Astrocyte (in vitro differentiated cells and primary cell): ENCODE results near the gene OR10A4. TPM values are rescaled to one million over a fixed set of nuclear protein-coding genes. Genes with fewer than 3 reads are reported as not detected.
"Not testable (repeated sequence)": the region's sequence is repeated elsewhere in the genome, so short reads cannot be mapped to it uniquely, and the experiment has no call there.

ENCODE experiments used
- DNase-seq: peaks from one replicate; pipeline ENCODE4 v3.0.0-alpha.2; 2010; ENCODE audit warnings: low read depth
- FAIRE-seq: peaks from 2 replicates; lab custom pipeline; 2011; peaks lifted over from hg19 to GRCh38; lab: Jason Lieb, UNC
- H2AFZ ChIP-seq: 2 replicates; pipeline ENCODE4 v1.6.0; 2012; ENCODE audit warnings: low read depth, low read length, inconsistent platforms
- H3K27ac ChIP-seq: 2 replicates; pipeline ENCODE4 v1.5.1; 2011; ENCODE audit warnings: low read depth, low read length, inconsistent platforms
- H3K27me3 ChIP-seq: 2 replicates; pipeline ENCODE4 v1.6.0; 2011; ENCODE audit warnings: low read length, inconsistent platforms; ENCODE audit not compliant: insufficient read depth
- H3K36me3 ChIP-seq: 2 replicates; pipeline ENCODE4 v1.5.1; 2011; ENCODE audit warnings: low read length, inconsistent platforms; ENCODE audit not compliant: insufficient read depth
- H3K4me1 ChIP-seq: 2 replicates; pipeline ENCODE4 v1.5.1; 2011; ENCODE audit warnings: low read length, inconsistent platforms; ENCODE audit not compliant: insufficient read depth
- H3K4me2 ChIP-seq: 2 replicates; pipeline ENCODE4 v1.6.0; 2012; ENCODE audit warnings: low read length, inconsistent platforms
- H3K4me3 ChIP-seq: 2 replicates; pipeline ENCODE4 v1.5.1; 2011; ENCODE audit warnings: low read depth, mild to moderate bottlenecking, low read length, inconsistent platforms; ENCODE audit not compliant: insufficient read depth
- H3K79me2 ChIP-seq: 2 replicates; pipeline ENCODE4 v1.6.0; 2012; ENCODE audit warnings: mild to moderate bottlenecking, low read length, inconsistent platforms; ENCODE audit not compliant: insufficient read depth
- H3K9ac ChIP-seq: 2 replicates; pipeline ENCODE4 v1.6.0; 2012; ENCODE audit warnings: mild to moderate bottlenecking, low read length, inconsistent platforms
- H3K9me3 ChIP-seq: 2 replicates; pipeline ENCODE4 v1.5.1; 2012; ENCODE audit warnings: low read depth, mild to moderate bottlenecking, low read length, inconsistent platforms; ENCODE audit not compliant: insufficient read depth
- H4K20me1 ChIP-seq: 2 replicates; pipeline ENCODE4 v1.6.0; 2012; ENCODE audit warnings: low read length, inconsistent platforms; ENCODE audit not compliant: insufficient read depth
- H3K27ac Mint-ChIP-seq: one replicate; pipeline ENCODE4 v1.8.0; 2021; ENCODE audit warnings: mild to moderate bottlenecking, mixed read lengths; ENCODE audit not compliant: unreplicated experiment
- H3K27me3 Mint-ChIP-seq: one replicate; pipeline ENCODE4 v1.8.0; 2021; ENCODE audit warnings: low read depth, mixed read lengths; ENCODE audit not compliant: unreplicated experiment
- H3K36me3 Mint-ChIP-seq: one replicate; pipeline ENCODE4 v1.8.0; 2021; ENCODE audit warnings: low read depth, mixed read lengths; ENCODE audit not compliant: unreplicated experiment
- H3K4me1 Mint-ChIP-seq: one replicate; pipeline ENCODE4 v1.8.0; 2021; ENCODE audit warnings: low read depth, mixed read lengths; ENCODE audit not compliant: unreplicated experiment
- H3K4me3 Mint-ChIP-seq: one replicate; pipeline ENCODE4 v1.8.0; 2021; ENCODE audit warnings: mild to moderate bottlenecking, moderate library complexity, mixed read lengths; ENCODE audit not compliant: unreplicated experiment
- H3K9me3 Mint-ChIP-seq: one replicate; pipeline ENCODE4 v1.8.0; 2021; ENCODE audit warnings: mild to moderate bottlenecking, mixed read lengths; ENCODE audit not compliant: unreplicated experiment
- EZH2 ChIP-seq: IDR thresholded peaks from 2 replicates; pipeline ENCODE4 v1.6.1; 2012; ENCODE audit warnings: mild to moderate bottlenecking, low read length, inconsistent platforms; ENCODE audit not compliant: insufficient read depth
- total RNA-seq: library from RNA; stranded (reverse); gene quantifications from 2 replicates; pipeline ENCODE4 v1.2.1, GENCODE V29; 2021
- TF ChIP-seq, protein P1 (sequence below): IDR thresholded peaks from 2 replicates; pipeline ENCODE4 v1.5.1; 2011; ENCODE audit warnings: low read depth, mild to moderate bottlenecking, inconsistent platforms, low read length, moderate library complexity; ENCODE audit not compliant: insufficient read depth

The OR10A4 gene
- total RNA-seq, 1 donor from 2014 or later = not detected

- Histone ChIP-seq H3K36me3 (no peaks in the 10 kb centered on the region), H3K4me3 (no peak overlapping the region), H3K9me3 (peaks cover 3% of the 10 kb centered on the region), H2AFZ (no peak overlapping the region), H3K27ac (no peak overlapping the region), H3K4me2 (no peak overlapping the region), H4K20me1 (no peaks in the 10 kb centered on the region), H3K4me1 (no peaks in the 10 kb centered on the region), H3K9ac (no peak overlapping the region), H3K27me3 (no peaks in the 10 kb centered on the region), H3K79me2 (no peaks in the 10 kb centered on the region)
- Mint-ChIP-seq H3K27ac (no peak overlapping the region), H3K27me3 (no peaks in the 10 kb centered on the region), H3K9me3 (peaks cover 2% of the 10 kb centered on the region), H3K36me3 (no peaks in the 10 kb centered on the region), H3K4me1 (no peaks in the 10 kb centered on the region), H3K4me3 (no peak overlapping the region)
- DNase-seq (no peak), FAIRE-seq (no peak)
- TF ChIP-seq, protein P1, sequence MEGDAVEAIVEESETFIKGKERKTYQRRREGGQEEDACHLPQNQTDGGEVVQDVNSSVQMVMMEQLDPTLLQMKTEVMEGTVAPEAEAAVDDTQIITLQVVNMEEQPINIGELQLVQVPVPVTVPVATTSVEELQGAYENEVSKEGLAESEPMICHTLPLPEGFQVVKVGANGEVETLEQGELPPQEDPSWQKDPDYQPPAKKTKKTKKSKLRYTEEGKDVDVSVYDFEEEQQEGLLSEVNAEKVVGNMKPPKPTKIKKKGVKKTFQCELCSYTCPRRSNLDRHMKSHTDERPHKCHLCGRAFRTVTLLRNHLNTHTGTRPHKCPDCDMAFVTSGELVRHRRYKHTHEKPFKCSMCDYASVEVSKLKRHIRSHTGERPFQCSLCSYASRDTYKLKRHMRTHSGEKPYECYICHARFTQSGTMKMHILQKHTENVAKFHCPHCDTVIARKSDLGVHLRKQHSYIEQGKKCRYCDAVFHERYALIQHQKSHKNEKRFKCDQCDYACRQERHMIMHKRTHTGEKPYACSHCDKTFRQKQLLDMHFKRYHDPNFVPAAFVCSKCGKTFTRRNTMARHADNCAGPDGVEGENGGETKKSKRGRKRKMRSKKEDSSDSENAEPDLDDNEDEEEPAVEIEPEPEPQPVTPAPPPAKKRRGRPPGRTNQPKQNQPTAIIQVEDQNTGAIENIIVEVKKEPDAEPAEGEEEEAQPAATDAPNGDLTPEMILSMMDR = no peak
- no peak for TF ChIP-seq EZH2
Observed at GRCh38 chr11:6876914-6877313, 489 bp downstream of the OR10A4 start.

- no peak for FAIRE-seq
- DNase-seq = no peak
- Histone ChIP-seq H3K36me3 (no peaks in the 10 kb centered on the region), H4K20me1 (no peaks in the 10 kb centered on the region), H3K79me2 (no peaks in the 10 kb centered on the region), H3K9ac (no peak overlapping the region), H3K4me1 (no peaks in the 10 kb centered on the region), H3K27ac (no peak overlapping the region), H3K27me3 (no peaks in the 10 kb centered on the region), H3K9me3 (no peaks in the 10 kb centered on the region), H3K4me2 (no peak overlapping the region), H2AFZ (no peak overlapping the region), H3K4me3 (no peak overlapping the region)
- H3K4me3 Mint-ChIP-seq = no peak overlapping the region
- no peak for TF ChIP-seq EZH2
- TF ChIP-seq, protein P1 = no peak
- H3K4me1 Mint-ChIP-seq = no peaks in the 10 kb centered on the region
- H3K27me3 Mint-ChIP-seq = no peaks in the 10 kb centered on the region
- no peak overlapping the region for H3K27ac Mint-ChIP-seq
- no peaks in the 10 kb centered on the region for H3K9me3 Mint-ChIP-seq
- H3K36me3 Mint-ChIP-seq = no peaks in the 10 kb centered on the region
Observed at GRCh38 chr11:6882751-6883150, 6.3 kb downstream of the OR10A4 start.

GRCh38 chr11:6887711-6888110 lies 11.3 kb downstream of the OR10A4 start:
- H3K4me3 Mint-ChIP-seq, DNase-seq, H3K36me3 ChIP-seq, H3K4me2 ChIP-seq, H3K27ac ChIP-seq, H3K4me3 ChIP-seq, H3K9me3 ChIP-seq, H3K9me3 Mint-ChIP-seq, H3K4me1 Mint-ChIP-seq, FAIRE-seq, H3K27me3 Mint-ChIP-seq, H2AFZ ChIP-seq, H3K27me3 ChIP-seq, H3K27ac Mint-ChIP-seq, H3K79me2 ChIP-seq, H3K4me1 ChIP-seq, H4K20me1 ChIP-seq, H3K9ac ChIP-seq, H3K36me3 Mint-ChIP-seq: not testable (repeated sequence)
